Right lobe of liver (tissue), 4 donors: Measurements from ENCODE around the gene NFATC4.

Experiments used
- POLR2A ChIP-seq: fragments of 450-650 bp; IDR thresholded peaks from one replicate; pipeline ENCODE4 v1.6.1; 2017; ENCODE audit warnings: antibody characterized with exemption, mild to moderate bottlenecking
- TF ChIP-seq, protein P1 (sequence below), 4 donors: fragments of 200-600 bp in 3 of 4; fragments of 450-650 bp in 1 of 4; IDR thresholded peaks; one replicate each; pipeline versions ENCODE4 v1.5.1 to v1.8.0; 2016 to 2022; ENCODE audit warnings: antibody characterized with exemption in 4 of 4, mild to moderate bottlenecking in 2 of 4
- donor health status: DM: no; HTN: no; CAD: no.
- donor health status: DM: no; HTN: no; CAD: no.
- donor health status: DM: no; HTN: yes; CAD: no.

DNA sequence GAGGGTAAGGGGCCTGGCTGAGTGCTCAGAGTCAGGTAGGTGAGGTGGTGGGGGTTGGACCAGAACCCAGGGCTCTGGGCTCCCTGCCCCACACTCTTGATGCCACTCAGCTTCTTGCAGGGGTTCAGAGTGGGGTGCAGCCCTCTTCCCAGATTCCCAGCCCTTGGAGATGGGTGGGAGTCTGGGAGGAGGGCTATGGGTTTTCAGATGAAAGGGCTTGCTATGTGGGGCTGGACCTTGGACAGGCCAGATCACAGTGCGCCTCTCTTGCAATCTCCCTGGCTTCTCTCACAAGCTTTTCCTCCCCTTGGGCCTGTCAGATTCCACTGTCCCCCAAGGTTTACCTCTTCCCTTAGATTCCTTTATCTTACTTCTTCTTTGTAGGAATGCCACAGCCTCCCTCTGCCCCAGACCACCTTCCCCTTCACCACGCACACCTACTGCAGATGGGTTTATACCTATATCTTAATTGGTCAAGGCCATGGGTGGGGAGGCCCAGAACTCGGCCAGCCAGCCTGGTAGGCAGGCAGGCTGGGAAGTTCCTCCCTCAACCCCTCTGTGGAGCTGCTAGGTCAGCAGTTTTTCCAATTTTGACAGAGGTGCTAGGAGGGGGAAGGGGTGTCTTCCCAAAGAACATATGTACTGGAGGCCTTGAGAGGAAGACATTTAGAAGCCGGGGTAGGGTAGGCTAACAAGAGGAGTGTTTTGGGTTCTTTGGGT lies 32.2 kb downstream of the NFATC4 start:
- TF ChIP-seq, protein P1, sequence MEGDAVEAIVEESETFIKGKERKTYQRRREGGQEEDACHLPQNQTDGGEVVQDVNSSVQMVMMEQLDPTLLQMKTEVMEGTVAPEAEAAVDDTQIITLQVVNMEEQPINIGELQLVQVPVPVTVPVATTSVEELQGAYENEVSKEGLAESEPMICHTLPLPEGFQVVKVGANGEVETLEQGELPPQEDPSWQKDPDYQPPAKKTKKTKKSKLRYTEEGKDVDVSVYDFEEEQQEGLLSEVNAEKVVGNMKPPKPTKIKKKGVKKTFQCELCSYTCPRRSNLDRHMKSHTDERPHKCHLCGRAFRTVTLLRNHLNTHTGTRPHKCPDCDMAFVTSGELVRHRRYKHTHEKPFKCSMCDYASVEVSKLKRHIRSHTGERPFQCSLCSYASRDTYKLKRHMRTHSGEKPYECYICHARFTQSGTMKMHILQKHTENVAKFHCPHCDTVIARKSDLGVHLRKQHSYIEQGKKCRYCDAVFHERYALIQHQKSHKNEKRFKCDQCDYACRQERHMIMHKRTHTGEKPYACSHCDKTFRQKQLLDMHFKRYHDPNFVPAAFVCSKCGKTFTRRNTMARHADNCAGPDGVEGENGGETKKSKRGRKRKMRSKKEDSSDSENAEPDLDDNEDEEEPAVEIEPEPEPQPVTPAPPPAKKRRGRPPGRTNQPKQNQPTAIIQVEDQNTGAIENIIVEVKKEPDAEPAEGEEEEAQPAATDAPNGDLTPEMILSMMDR (IDR thresholded peaks at IDR 0.05) = no peak
- TF ChIP-seq POLR2A = no peak
